ENCODE data around the gene PPARA. TPM values are rescaled to one million over a fixed set of nuclear protein-coding genes. Genes with fewer than 3 reads are reported as not detected.
A peak's percentile ranks its signal among the peaks of the same experiment; 100 is the strongest.

The PPARA gene
- total and polyA plus RNA-seq, 2 donors (not counting 1 experiment from before 2014, with no cell fraction given): 4.1 to 29.8 TPM

DNA sequence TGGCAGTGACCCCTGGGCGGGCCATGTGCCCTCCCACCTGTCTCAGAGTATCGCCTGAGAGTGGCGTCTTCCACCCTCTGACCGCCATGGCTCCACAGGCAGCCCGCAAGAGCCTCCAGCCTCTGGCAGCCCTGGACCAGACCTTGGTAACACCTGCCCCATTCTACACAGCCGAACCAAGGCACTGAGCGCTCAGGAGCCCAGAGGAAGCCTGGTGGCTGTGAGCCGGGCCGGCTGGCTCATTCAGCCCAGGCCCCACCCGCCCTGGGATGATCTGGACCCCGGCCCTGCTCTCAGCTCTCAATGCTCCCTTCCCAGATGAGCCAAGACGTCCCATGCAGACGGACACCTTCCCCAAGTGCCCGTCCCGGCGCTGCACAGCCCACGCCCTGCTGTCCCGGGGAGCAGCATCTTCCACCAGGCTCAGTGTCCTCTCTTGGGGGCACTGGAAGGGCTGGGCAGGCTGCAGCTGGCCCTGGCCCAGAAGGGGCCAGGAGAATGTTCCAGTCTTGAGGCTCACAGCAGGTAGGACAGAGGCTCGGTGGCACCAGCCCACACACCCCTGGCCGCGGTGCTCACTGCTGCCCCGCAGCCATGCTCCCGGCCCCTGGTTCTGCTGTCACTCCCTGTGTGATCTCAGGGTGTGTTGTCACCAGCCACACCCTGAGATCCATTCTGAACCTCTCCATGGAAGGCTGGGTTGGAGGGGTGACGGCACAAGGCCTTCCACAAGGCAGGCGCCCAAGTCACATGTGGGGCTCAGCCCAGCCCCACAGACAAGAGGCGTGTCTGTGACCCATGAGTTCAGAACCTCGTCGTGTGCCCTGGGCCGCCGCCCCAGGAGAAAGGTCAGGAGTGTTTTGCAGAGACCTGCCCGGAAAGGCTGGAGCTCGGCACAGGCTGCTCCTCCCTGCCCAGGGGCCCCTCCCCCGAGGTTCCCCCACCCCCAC, 24.2 kb upstream of the PPARA start:
- no peaks in the 10 kb centered on the region for H3K27me3 ChIP-seq (replicated peaks in 1 of 4; ENCODE audit: control extremely low read depth in 1 of 4, control insufficient read depth in 3 of 4, insufficient read depth in 4 of 4, low read length in 3 of 4)
- ChIA-PET CTCF (interaction anchor here (0.6 to 10.4 kb wide), 6 partner anchors 23 to 416 kb away, joined by 3 to 228 read pairs (median 4); partner anchors contain the start of gene CDPF1), POLR2A (no interaction called here)
- ATAC-seq (ENCODE audit: low read depth) (no peak), DNase-seq (no peak)
- H3K4me2 ChIP-seq (replicated peaks; ENCODE audit: low read depth, low read length, poor library complexity, severe bottlenecking): no peak overlapping the region
- no peak overlapping the region for H3K4me3 ChIP-seq (ENCODE audit: control extremely low read depth in 1 of 5, extremely low read depth in 1 of 5, insufficient read depth in 1 of 5, low read depth in 2 of 5, low read length in 4 of 5)
- H3K4me1 ChIP-seq (ENCODE audit: control insufficient read depth in 2 of 2, insufficient read depth in 2 of 2, low read length in 2 of 2): peaks cover 23 to 37% of the 10 kb centered on the region in 2 donors
- no peak overlapping the region for H2AFZ ChIP-seq (ENCODE audit: insufficient read depth, low read depth, low read length, poor library complexity, severe bottlenecking)
- H3K4me3 Mint-ChIP-seq: no peak overlapping the region
- no peak overlapping the region for H3K9ac ChIP-seq (ENCODE audit: low read length)
- TF ChIP-seq CTCF (IDR thresholded peaks at IDR 0.05): no peak
- WGBS (ENCODE audit: insufficient coverage): 93% methylated on average over 31 of the region's 33 CpGs
- H3K9me3 ChIP-seq (ENCODE audit: control extremely low read depth in 1 of 3, control insufficient read depth in 2 of 3, insufficient read depth in 1 of 3, low read length in 2 of 3): peaks cover 0 to 6% (median 0%) of the 10 kb centered on the region in 3 donors
- H4K20me1 ChIP-seq (ENCODE audit: control insufficient read depth, insufficient read depth, low read length, poor library complexity, severe bottlenecking): no peaks in the 10 kb centered on the region
- peaks cover 8% of the 10 kb centered on the region for H3K79me2 ChIP-seq (ENCODE audit: control insufficient read depth, insufficient read depth, low read length)
- no peaks in the 10 kb centered on the region for H3K27me3 Mint-ChIP-seq
- no peaks in the 10 kb centered on the region for H3K36me3 ChIP-seq (replicated peaks in 1 of 2; ENCODE audit: control extremely low read depth in 1 of 2, control insufficient read depth in 1 of 2, extremely low read depth in 1 of 2, insufficient read depth in 2 of 2, low read length in 1 of 2)
- H3K9me3 Mint-ChIP-seq (ENCODE audit: insufficient read depth): no peaks in the 10 kb centered on the region
- H3K27ac ChIP-seq (ENCODE audit: low read length in 2 of 2): no peak overlapping the region
- no peak overlapping the region for H3K27ac Mint-ChIP-seq
- intact Hi-C loops (cut with micrococcal nuclease): no loop called here
- H3K4me1 Mint-ChIP-seq: peaks cover 23% of the 10 kb centered on the region

- peaks cover 0 to 6% (median 0%) of the 10 kb centered on the region in 3 donors for H3K9me3 ChIP-seq (ENCODE audit: control extremely low read depth in 1 of 3, control insufficient read depth in 2 of 3, insufficient read depth in 1 of 3, low read length in 2 of 3)
- Mint-ChIP-seq H3K9me3 (ENCODE audit: insufficient read depth) (no peaks in the 10 kb centered on the region), H3K4me1 (peaks cover 26% of the 10 kb centered on the region), H3K27ac (peak overlapping the region; percentile 46), H3K27me3 (no peaks in the 10 kb centered on the region), H3K4me3 (no peak overlapping the region)
- no peak overlapping the region for H3K27ac ChIP-seq (ENCODE audit: low read length in 2 of 2)
- POLR2A ChIA-PET: no interaction called here
- DNase-seq: no peak
- WGBS (ENCODE audit: insufficient coverage): 94% methylated on average over 11 of the region's 13 CpGs
- no peak overlapping the region for H3K4me3 ChIP-seq (ENCODE audit: control extremely low read depth in 1 of 5, extremely low read depth in 1 of 5, insufficient read depth in 1 of 5, low read depth in 2 of 5, low read length in 4 of 5)
- H3K9ac ChIP-seq (ENCODE audit: low read length): no peak overlapping the region
- H4K20me1 ChIP-seq (ENCODE audit: control insufficient read depth, insufficient read depth, low read length, poor library complexity, severe bottlenecking): no peaks in the 10 kb centered on the region
- no peak overlapping the region for H3K4me2 ChIP-seq (replicated peaks; ENCODE audit: low read depth, low read length, poor library complexity, severe bottlenecking)
- H3K36me3 ChIP-seq (replicated peaks in 1 of 2; ENCODE audit: control extremely low read depth in 1 of 2, control insufficient read depth in 1 of 2, extremely low read depth in 1 of 2, insufficient read depth in 2 of 2, low read length in 1 of 2): no peaks in the 10 kb centered on the region
- TF ChIP-seq EZH2 (IDR thresholded peaks at IDR 0.05; ENCODE audit: borderline replicate concordance, insufficient read depth, low read depth, low read length, poor library complexity, severe bottlenecking) (no peak), CTCF (IDR thresholded peaks at IDR 0.05) (no peak)
- ATAC-seq (ENCODE audit: low read depth): no peak
- CTCF ChIA-PET: interaction anchor here (0.6 to 1.1 kb wide), 2 partner anchors 163 to 186 kb away, joined by 3 read pairs; no protein-coding TSS in a partner anchor
- peaks cover 23 to 37% of the 10 kb centered on the region in 2 donors for H3K4me1 ChIP-seq (ENCODE audit: control insufficient read depth in 2 of 2, insufficient read depth in 2 of 2, low read length in 2 of 2)
- peaks cover 8% of the 10 kb centered on the region for H3K79me2 ChIP-seq (ENCODE audit: control insufficient read depth, insufficient read depth, low read length)
- H3K27me3 ChIP-seq (replicated peaks in 1 of 4; ENCODE audit: control extremely low read depth in 1 of 4, control insufficient read depth in 3 of 4, insufficient read depth in 4 of 4, low read length in 3 of 4): no peaks in the 10 kb centered on the region
- H2AFZ ChIP-seq (ENCODE audit: insufficient read depth, low read depth, low read length, poor library complexity, severe bottlenecking): no peak overlapping the region
- intact Hi-C loops (cut with micrococcal nuclease): no loop called here
These were observed 23.4 kb upstream of the PPARA start for GRCh38 chr22:46126853-46127385.

All from B cell (primary cell).